T follicular helper cell (primary cell): ENCODE results near the gene GAPDH.
"Not testable (repeated sequence)": the region's sequence is repeated elsewhere in the genome, so short reads cannot be mapped to it uniquely, and the experiment has no call there.

Experiments used
- DNase-seq: peaks from one replicate; pipeline ENCODE4 v3.0.0-alpha.2; 2020; ENCODE audit warnings: low read depth
- total RNA-seq, 2 experiments: gene quantifications; one replicate each; lab custom pipeline; 2026; lab: John Stamatoyannopoulos, UW

Gene GAPDH
- total RNA-seq, result 1,134 to 2,314 reads per million in 2 experiments

DNA sequence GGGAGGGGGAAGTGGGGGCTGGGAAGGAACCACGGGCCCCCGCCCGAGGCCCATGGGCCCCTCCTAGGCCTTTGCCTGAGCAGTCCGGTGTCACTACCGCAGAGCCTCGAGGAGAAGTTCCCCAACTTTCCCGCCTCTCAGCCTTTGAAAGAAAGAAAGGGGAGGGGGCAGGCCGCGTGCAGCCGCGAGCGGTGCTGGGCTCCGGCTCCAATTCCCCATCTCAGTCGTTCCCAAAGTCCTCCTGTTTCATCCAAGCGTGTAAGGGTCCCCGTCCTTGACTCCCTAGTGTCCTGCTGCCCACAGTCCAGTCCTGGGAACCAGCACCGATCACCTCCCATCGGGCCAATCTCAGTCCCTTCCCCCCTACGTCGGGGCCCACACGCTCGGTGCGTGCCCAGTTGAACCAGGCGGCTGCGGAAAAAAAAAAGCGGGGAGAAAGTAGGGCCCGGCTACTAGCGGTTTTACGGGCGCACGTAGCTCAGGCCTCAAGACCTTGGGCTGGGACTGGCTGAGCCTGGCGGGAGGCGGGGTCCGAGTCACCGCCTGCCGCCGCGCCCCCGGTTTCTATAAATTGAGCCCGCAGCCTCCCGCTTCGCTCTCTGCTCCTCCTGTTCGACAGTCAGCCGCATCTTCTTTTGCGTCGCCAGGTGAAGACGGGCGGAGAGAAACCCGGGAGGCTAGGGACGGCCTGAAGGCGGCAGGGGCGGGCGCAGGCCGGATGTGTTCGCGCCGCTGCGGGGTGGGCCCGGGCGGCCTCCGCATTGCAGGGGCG is at the start of gene GAPDH:
GAPDH (plus strand) TSS at position 595 of the 772 bp plus-strand sequence. CDS start 316 bp downstream, outside the sequence.
- peak; percentile 77 for DNase-seq

DNA sequence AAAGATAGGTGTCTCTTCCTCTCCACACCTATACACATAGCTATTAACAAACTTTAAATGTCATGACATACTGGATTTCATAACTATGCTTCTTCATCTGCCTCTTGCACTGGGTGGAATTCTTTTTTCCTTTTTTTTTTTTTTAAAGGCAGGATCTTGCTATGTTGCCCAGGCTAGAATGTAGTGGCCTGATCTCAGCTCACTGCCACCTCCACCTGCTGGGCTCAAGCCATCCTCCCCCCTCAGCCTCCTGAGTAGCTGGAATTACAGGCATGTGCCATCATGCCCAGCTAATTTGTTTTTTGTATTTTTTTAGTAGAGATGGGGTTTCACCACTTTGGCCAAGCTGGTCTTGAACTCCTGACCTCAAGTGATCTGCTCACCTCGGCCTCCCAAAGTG is 46.1 kb upstream of the GAPDH start:
- DNase-seq, result no peak

DNA sequence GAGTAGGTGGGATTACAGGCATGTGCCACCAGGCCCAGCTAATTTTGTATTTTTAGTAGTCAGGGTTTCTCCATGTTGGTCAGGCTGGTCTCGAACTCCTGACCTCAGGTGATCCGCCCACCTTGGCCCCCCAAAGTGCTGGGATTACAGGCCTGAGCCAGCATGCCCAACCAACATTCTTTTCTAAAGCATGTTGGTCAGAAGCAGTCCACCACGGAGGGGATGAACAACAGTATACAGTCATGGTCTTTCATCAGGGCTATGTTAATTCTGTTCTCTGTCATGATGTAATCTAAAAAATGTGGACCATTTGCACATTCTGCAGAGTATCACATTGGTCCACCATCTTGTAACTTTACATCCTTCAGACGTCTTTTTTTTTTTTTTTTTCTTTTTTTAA is 44.9 kb upstream of the GAPDH start:
- DNase-seq, result no peak

DNA sequence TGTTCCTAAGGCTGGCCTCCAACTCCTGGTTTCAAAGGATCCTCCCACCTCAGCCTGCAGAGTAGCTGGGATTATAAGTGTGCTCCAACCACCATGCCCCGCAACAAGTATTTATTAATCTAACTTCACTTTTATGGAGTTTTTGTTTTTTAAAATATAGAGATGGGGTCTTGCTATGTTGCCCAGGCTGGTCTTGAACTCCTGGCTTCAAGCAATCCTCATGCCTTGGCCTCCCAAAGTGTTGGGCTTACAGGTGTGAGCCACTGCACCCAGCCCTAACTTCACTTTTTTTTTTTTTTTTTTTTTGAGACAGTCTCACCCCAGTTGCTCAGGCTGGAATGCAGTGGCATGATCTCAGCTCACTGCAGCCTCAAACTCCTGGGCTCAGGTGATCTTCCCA is 43.6 kb upstream of the GAPDH start:
- not testable (repeated sequence) for DNase-seq

DNA sequence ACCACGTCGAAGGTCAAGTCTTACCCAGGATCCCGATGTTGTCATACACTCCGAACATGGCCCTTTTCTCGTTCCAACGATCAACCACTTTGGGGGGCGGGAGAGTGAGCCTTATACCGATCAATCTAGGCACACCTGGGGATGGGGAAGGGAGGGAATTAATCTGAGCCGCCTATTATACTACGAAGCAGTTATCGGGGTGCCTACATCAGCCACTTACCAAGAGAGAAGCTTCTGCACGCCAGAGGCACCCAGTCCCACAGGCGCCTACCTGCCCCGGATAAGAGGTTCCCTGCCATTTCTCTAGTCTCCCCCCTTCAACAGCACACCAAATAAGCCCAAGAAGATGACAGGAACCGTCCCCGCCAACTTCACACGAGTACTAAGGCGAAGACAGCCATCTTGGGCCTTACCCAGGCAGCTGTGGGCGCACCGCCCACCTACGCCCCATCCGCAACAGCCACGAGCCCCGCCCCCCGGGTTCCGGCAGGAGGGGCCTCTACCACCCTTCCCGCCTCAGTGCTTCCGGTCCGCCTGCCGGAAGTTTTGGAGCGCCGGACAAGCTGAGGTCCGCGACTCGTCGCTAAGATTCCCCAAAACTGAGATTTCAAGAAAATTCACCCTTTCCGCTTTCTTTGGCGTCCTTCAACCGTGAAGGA is 41.4 kb upstream of the GAPDH start, which contains the start of gene MRPL51:
MRPL51 (minus strand) TSS at position 425 of the 659 bp plus-strand sequence; CDS start at position 299, 126 bp downstream.
- DNase-seq, result peak; percentile 93

DNA sequence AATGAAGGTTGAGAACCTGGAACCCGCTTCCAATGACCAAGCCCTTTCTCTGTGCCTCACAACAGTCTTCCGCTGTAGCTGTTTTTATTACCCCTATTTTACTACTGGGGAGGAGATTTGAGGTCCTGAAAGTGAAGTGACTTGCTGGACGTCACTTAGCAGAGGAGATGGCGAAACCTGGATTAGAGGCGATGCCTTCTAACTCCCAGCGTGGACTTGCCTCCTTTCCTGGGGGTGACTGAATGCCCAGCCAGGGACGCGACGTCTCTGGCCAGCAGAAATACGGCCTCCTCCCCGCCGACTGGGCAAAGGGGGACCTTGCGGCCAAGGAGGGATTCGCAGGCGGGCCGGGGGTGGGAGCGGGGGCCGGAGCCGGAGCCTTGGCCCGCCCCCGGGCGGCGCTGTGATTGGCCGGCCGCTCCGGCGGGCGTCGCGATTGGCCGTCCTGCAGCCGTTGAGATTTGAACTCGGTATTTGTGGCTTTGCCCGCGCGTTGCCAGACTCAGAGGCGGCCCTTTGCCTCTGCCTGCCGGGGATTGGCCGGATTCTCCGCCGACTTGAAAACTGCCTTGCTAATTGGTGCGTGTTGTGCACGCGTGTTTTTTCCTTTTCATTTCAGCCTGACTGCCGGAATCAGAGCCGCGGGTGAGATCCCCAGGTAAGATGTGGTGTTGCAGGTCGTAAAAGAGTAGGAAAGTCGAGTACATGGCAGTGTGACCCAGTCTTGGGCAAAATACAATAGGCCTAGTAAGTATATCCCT is 40.6 kb upstream of the GAPDH start, which contains the start of gene NCAPD2:
NCAPD2 (plus strand) TSS at position 606 of the 761 bp plus-strand sequence. CDS start 997 bp downstream, outside the sequence.
- DNase-seq, result peak; percentile 93

DNA sequence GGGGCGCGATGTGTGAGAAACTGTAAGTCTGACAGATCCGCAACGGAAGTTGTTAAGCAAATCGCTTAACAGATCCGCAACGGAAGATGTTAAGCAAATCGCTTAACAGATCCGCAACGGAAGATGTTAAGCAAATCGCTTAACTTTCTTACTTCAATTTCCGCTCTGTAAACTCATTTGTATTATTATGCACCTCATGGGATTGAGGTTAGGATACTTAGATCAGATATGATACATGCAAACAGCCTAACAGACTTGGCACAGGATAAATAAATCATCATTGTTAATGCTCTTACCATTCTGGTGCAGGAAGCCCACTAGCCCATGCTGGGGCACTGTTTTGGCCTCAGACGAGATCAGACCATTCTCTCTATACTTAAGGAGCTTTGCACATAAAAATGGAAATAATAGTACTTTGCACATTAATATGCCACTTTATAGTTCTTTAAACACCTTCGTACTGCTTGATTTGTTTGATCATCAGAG is 40.0 kb upstream of the GAPDH start:
- DNase-seq, result no peak

DNA sequence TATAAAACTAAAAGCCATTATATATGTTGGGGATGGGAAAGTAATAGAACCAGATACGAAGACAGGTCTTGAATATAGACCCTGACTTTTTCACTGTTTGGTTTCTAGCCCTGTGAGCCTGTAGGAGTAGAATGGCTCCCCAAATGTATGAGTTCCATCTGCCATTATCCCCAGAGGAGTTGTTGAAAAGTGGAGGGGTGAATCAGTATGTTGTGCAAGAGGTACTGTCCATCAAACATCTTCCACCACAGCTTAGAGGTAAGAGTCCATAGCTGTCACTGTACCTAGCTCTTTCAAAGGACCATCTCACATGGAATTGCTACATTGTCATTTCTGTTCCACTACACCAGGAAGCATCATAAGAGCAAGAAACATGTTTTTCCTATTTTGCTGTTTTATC is 39.3 kb upstream of the GAPDH start:
- no peak for DNase-seq

DNA sequence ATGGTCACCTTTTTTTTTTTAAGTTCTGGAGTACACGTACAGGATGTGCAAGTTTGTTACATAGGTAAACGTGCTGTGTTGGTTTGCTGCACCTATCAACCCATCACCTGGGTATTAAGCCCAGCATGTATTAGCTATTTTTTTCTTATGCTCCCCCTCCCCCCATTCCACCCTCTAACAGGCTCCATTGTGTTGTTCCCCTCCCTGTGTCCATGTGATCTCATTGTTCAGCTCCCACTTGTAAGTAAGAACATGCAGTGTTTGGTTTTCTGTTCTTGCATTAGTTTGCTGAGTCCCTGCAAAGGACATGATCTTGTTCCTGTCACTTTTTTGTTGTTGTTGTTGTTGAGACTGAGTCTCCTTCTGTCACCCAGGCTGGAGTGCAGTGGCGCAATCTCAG is 37.0 kb upstream of the GAPDH start:
- not testable (repeated sequence) for DNase-seq

DNA sequence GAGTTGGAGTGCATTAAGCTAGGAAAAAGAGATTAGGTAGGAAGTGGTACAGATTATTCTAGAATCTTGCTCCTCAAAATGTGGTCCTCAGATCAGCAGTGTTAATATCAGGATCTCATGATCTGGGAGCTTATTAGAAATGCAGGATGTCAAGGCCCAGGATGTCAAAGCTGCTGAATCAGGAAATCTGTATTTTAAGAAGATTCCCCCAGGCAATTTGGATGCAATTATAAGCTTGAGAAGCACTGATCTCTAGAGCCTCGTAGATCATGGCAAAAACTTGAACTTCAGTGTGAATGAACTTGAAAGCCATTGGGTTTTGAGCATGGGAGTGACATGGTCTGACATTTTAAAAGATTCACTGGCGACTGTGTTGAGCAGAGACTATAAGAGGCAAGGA is 33.9 kb upstream of the GAPDH start:
- DNase-seq, result no peak

DNA sequence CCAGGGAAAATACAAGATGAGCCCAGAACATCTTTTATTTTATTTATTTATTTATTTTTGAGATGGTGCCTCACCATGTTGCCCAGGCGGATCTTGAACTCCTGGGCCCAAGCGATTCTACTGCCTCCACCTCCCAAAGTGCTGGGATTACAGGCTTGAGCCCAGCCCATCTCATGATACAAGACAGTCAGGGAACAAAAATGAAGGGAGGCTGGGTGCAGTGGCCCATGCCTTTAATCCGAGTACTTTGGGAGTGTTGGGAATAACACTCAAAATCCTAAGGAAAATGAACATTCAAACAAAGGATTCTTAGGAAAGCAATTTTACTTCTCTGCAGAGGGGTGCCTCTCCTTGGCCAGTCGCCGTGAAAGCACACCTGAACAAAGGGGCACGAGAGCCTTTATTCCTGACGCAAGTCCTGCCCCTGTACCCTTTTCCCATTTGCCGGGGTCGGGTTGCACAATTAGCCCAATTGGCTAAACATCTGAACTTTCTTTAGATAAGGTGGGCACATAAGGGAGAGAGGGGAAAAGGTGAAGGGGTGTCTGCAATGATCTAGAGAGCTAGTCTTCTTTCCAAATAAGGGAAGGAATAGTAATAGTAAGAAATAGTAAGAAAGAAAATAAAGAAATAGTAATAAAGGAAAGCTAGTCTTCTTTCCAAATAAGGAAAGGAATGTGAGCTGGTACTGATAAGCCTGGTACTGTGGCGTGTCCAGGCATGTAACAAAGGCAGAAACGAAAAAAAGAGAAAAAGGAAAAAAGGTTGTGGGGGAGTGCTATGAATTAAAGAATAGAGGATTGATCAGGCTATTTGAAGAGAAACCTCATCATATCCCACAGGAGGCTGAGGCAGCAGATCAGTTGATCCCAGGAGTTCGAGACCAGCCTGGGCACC is 27.0 kb upstream of the GAPDH start:
- no peak for DNase-seq

DNA sequence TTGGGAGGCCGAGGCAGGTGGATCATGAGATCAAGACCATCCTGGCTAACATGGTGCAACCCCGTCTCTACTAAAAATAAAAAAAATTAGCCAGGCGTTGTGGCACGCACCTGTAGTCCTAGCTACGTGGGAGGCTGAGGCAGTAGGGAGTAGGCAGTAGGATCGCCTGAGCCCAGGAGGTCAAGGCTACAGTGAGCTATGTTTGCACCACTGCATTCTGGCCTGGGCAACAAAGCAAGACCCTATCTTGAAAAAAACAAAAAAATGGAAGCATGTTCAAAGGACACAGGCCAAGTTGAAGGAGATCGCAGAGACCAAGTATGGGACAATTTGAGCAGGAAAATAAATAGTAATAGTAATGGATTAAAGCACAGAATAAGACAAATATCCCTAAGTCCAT is 26.2 kb upstream of the GAPDH start:
- DNase-seq, result no peak

DNA sequence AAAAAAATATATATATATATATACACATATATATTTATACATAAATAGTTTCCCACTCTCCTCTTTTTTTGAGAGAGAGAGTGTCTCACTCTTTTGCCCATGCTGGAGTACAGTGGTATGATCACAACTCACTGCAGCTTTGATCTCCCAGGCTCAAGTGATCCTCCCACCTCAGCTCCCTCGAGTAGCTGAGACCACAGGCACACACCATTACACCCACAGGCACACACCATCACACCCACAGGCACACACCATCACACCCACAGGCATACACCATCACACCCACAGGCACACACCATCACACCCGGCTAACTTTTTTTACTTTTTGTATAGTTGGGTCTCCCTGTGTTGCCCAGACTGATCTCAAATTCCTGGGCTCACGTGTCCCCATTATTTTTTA is 14.1 kb upstream of the GAPDH start:
- no peak for DNase-seq

DNA sequence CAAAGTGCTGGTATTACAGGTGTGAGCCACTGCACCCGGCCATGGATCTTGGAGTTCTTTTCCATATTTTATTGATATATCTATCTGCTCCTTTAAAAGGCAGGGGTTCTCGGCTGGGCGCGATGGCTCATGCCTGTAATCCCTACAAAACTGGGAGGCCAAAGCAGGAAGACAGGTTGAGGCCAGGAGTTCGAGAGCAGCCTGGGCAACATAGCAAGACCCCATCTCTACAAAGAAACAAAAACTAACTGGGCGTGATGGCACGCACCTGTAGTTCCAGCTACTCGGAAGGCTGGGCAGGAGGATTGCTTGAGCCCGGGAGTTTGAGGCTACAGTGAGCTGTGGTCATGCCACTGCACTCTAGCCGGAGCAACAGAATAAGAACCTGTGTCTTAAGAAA is 12.1 kb upstream of the GAPDH start:
- DNase-seq, result no peak

DNA sequence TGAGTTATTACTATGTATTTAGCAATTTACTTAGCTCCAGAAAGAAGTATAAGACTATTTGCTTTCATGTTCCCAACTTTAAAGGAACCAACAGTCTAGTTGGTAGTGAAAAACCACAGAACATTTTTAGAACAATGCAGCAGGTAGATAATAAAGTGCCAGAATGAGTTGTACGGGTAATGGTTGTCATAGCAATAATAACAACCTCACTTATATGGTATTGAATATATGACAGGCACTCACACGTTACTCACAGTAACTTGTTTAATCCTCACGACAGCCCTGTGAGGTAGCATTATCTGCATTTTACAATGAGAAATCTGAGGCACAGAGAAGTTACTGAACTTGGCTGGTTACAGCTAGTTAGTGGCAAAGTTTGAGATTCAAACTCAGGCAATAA is 10.6 kb upstream of the GAPDH start:
- DNase-seq, result no peak

DNA sequence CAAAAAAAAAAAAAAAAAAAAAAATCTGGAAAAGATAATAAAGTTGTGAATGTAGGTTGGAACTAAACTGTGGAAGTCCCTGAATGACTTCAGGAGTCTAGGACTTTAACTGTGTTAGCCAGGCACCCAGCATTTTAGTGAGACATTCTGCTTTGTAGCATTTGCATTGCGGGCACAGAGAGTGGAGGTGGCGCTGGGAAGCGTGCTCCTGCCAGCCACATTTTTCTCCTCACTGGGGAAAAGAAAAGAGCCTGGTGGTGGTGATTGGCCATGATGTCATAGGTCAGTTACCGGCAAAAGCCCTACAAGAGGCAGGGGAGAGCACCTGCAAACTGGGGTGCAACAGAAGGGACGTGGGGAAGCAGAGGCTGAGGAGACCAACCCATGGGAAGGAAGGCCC is 9.7 kb upstream of the GAPDH start:
- no peak for DNase-seq

DNA sequence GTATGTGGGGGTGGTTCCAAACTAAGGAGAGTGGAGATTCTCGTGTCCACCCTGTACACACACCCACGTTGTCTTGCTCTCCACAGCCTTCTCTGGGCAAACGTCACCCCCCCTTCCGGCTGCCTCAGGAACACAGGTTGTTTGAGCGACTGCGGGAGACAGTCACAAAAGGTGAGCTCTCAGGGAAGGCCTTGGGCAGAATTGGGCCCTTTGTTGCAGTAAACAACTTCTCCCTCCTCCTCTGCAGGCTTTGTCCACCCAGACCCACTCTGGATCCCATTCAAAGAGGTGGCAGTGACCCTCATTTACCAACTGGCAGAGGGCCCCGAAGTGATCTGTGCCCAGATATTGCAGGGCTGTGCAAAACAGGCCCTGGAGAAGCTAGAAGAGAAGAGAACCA is 8.1 kb upstream of the GAPDH start:
- no peak for DNase-seq

DNA sequence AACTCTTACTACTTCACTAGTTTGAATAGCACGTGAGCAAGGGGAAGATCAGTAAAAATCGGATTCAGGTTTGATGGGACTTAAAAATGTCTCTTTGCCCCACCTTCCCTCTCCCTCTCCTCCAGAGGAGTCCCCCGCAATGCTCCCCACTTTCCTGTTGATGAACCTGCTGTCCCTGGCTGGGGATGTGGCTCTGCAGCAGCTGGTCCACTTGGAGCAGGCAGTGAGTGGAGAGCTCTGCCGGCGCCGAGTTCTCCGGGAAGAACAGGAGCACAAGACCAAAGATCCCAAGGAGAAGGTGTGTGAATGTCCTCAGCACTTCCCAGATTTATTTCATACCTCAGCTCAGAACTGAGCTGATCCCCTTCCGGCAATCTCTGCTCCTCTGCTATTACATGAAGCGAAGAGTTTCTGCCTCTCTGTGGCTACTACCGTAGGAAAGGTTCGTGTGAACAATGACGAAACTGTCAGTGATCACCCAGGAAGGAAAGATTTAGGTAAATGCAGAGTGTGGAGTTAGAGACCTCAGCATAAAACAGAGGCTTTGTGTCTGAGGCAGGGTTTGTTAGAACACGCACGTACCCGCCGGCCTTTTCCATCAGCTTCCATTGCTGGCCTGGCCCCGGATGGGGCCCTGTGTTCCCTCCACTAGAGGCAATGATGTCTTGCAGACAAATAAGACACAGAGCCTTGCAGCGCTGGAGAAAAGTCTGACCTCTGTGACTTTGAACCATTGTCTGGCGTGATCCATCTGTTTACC is 7.4 kb upstream of the GAPDH start:
- DNase-seq, result no peak

DNA sequence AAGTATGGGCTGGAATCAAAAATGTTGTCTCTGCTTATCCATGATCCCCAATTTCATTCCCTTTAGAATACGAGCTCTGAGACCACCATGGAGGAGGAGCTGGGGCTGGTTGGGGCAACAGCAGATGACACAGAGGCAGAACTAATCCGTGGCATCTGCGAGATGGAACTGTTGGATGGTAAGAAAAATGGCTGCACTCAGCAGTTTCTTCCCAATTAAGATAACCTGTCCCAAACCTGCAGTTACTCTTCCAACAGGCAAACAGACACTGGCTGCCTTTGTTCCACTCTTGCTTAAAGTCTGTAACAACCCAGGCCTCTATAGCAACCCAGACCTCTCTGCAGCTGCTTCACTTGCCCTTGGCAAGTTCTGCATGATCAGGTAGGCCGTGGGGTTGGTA is 6.6 kb upstream of the GAPDH start:
- no peak for DNase-seq

DNA sequence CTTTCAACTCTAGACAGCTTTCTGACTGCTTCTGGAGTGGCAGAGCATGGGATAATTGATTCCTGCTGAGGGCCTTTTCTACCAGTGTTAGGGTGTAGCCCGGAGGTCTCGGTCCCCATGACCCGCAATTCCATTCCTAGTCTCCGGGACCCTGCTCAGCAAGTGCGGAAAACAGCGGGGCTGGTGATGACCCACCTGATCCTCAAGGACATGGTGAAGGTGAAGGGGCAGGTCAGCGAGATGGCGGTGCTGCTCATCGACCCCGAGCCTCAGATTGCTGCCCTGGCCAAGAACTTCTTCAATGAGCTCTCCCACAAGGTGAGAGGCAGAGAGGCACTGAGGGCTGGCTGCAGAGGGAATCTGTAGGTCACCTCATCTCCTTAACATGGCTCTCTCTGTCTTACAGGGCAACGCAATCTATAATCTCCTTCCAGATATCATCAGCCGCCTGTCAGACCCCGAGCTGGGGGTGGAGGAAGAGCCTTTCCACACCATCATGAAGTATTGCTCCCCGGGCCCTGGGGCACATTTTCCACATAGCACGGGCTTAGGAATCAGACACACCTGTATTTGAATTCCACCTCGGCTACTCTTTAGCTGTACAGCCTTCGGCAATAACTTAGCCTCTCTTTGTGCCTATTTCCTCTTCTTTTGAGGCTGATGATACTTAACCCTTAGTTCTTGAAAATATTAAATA is 5.6 kb upstream of the GAPDH start:
- DNase-seq, result no peak
